Tibial artery (tissue), 4 donors: ENCODE data around the gene DHX35.
"Not testable (repeated sequence)": the region's sequence is repeated elsewhere in the genome, so short reads cannot be mapped to it uniquely, and the experiment has no call there.

ENCODE experiments used
- DNase-seq, 2 donors: peaks; one replicate each; pipeline ENCODE4 v3.0.0-alpha.2; 2019
- H3K27ac ChIP-seq, 2 donors: fragments of 200-600 bp; sonication (generic) in 1 of 2; 1 replicate in 1 of 2; 2 replicates in 1 of 2; pipeline ENCODE4 v1.5.1; 2018 to 2019; ENCODE audit warnings: mild to moderate bottlenecking in 1 of 2
- H3K27me3 ChIP-seq, 2 donors: fragments of 200-600 bp; sonication (generic) in 1 of 2; one replicate each; pipeline versions ENCODE4 v1.5.1 to v1.6.0; 2016 to 2019
- H3K36me3 ChIP-seq, 3 donors: fragments of 200-600 bp; sonication (generic) in 2 of 3; one replicate each; pipeline ENCODE4 v1.5.1; 2016 to 2019; ENCODE audit warnings: mild to moderate bottlenecking in 2 of 3
- H3K4me1 ChIP-seq, 4 donors: fragments of 200-600 bp; sonication (generic) in 2 of 4; 1 replicate in 3 of 4; 2 replicates in 1 of 4; pipeline ENCODE4 v1.5.1; 2016 to 2019
- H3K4me3 ChIP-seq, 2 donors: fragments of 200-600 bp; sonication (generic) in 1 of 2; 1 replicate in 1 of 2; 2 replicates in 1 of 2; pipeline ENCODE4 v1.5.1; 2018 to 2019; ENCODE audit warnings: mild to moderate bottlenecking in 2 of 2
- H3K9me3 ChIP-seq, 3 donors: fragments of 200-600 bp; sonication (generic) in 1 of 3; one replicate each; pipeline ENCODE4 v1.5.1; 2016 to 2019
- CTCF ChIP-seq, 2 experiments: fragments of 200-600 bp in 1 of 2; fragments of 450-650 bp in 1 of 2; IDR thresholded peaks; one replicate each; pipeline ENCODE4 v1.5.1; 2017 to 2019; ENCODE audit warnings: antibody characterized with exemption in 2 of 2, mild to moderate bottlenecking in 1 of 2, moderate library complexity in 1 of 2
- intact Hi-C: fragments of 100-400 bp; cut with DNase I; formaldehyde crosslinking; loops from one replicate; pipeline ENCODE4 v1.15.0; 2023; ENCODE audit warnings: low total_unique reads

DHX35 gene

DNA sequence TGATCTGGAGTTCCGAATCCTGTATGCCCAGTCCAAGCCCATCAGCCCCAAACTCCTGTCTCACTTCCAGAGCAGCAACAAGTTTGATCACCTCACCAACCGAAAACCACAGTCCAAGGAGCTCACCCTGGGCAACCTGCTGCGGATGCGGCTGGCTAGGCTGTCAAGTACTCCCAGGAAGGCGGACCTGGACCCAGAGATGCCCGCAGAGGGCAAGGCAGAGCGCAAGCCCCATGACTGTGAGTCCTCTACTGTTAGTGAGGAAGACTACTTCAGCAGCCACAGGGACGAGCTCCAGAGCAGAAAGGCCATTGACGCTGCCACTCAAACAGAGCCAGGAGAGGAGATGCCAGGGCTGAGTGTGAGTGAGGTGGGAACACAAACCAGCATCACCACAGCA lies 10.5 kb upstream of the DHX35 start:
- no peak for TF ChIP-seq CTCF (IDR thresholded peaks at IDR 0.05)
- DNase-seq: no peak
- Histone ChIP-seq H3K4me3 (no peak overlapping the region), H3K27me3 (no peaks in the 10 kb centered on the region), H3K27ac (no peak overlapping the region), H3K4me1 (no peaks in the 10 kb centered on the region), H3K36me3 (no peaks in the 10 kb centered on the region), H3K9me3 (no peaks in the 10 kb centered on the region)
- intact Hi-C loops: no loop called here

- TF ChIP-seq CTCF (IDR thresholded peaks at IDR 0.05): no peak
- Histone ChIP-seq H3K27ac (no peak overlapping the region), H3K4me1 (no peaks in the 10 kb centered on the region), H3K4me3 (no peak overlapping the region), H3K9me3 (no peaks in the 10 kb centered on the region), H3K27me3 (no peaks in the 10 kb centered on the region), H3K36me3 (no peaks in the 10 kb centered on the region)
- intact Hi-C loops: no loop called here
- no peak for DNase-seq
These were observed 10.0 kb upstream of the DHX35 start for GRCh38 chr20:38952153-38952552.

DNA sequence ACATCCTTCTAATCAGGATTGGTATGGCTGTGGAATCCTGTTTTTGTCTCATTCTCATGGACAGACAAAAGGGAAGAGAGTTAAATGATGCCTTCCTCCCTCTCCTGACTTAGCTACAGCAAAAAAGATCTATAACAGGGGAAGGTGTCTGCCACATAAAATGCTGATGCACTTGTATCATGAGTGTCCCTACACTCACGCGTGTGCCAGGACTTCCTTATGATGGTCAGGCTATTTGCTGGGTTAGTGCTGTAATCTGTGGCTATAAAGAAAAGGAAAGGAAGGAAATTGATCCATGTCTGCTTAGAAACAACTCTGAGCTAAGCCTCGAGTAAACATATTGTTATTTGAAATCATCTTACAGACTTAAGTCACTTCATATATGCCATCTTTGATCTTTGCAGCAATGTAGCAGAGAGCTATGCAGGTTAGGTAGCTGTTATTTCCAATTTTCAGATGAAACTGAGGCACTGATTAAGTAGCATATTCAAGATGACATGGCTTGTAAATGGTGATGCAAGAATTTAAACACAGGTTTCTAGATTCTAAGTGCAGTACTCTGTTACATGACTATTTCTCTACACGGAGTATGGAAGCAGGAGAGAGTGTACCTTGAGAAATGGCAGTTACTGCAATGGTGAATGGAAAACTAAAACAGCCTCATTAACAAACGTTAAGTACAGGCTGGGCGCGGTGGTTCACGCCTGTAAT lies 8.4 kb upstream of the DHX35 start:
- TF ChIP-seq CTCF (IDR thresholded peaks at IDR 0.05): no peak
- intact Hi-C loops: no loop called here
- DNase-seq: no peak
- Histone ChIP-seq H3K27ac (no peak overlapping the region), H3K9me3 (no peaks in the 10 kb centered on the region), H3K36me3 (no peaks in the 10 kb centered on the region), H3K4me3 (no peak overlapping the region), H3K4me1 (no peaks in the 10 kb centered on the region), H3K27me3 (no peaks in the 10 kb centered on the region)

DNA sequence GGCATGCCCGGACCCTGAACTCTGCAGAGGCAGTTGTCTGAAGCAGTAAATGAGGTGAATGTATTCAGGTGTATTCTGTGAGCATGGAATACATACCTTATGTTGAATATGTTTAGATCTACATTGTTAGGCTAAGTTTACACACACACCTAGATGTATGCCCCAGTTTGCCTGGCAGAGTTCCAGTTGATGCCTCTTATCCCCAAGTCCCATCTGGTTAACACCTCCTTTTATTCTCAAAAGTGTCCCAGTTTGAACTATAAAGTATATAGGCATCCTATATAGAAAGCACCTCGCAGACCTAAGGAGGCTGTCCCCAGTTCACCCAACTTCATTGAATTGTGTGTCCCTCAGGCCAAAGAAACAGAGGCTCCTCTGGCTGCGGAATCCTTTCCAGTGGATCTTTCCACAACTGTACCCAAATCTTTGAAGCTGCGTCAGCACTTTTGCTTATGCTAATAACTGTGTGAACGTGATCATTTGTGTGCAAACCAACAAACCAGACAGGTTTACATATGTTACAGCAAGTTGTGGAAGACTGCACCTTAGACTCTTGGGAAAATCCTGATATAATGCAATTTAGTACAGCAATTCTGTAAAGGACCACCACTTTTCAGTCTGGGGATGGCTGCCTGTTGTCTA lies 4.8 kb upstream of the DHX35 start:
- no peaks in the 10 kb centered on the region for H3K27me3 ChIP-seq
- H3K9me3 ChIP-seq: no peaks in the 10 kb centered on the region
- peaks cover 0 to 5% (median 0%) of the 10 kb centered on the region in 4 donors for H3K4me1 ChIP-seq
- no peak for TF ChIP-seq CTCF (IDR thresholded peaks at IDR 0.05)
- intact Hi-C loops: no loop called here
- no peak overlapping the region for H3K27ac ChIP-seq
- no peak overlapping the region for H3K4me3 ChIP-seq
- H3K36me3 ChIP-seq: no peaks in the 10 kb centered on the region
- no peak for DNase-seq

DNA sequence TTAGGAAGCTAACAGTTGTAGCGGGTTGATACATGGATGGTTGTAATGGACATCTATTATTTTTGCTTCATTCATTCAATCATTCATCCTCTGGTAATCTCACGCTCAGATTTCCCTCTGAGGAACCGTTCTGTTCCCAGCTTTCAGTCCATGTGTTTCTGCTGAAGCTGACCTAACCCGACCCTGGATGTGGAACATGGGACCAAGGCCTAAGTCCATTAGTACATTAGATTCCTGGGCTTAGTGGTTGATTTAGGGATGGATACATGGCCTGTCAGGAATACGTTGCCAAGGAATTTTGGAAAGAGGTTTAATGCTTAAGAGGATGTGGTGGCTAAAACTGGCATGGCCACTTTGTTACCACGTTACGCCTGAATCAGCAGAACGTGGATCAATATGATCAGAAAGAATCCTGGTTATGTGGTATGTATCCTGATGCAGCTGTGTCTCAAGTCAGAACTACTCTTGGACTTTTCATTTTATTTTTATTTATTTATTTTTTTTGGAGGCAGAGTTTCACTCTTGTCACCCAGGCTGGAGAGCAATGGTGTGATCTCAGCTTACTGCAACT lies 4.1 kb upstream of the DHX35 start:
- Histone ChIP-seq H3K9me3 (no peaks in the 10 kb centered on the region), H3K27ac (no peak overlapping the region), H3K36me3 (no peaks in the 10 kb centered on the region), H3K27me3 (no peaks in the 10 kb centered on the region), H3K4me3 (no peak overlapping the region), H3K4me1 (peaks cover 0 to 9% (median 4%) of the 10 kb centered on the region in 4 donors)
- no peak for TF ChIP-seq CTCF (IDR thresholded peaks at IDR 0.05)
- intact Hi-C loops: no loop called here
- DNase-seq: no peak

DNA sequence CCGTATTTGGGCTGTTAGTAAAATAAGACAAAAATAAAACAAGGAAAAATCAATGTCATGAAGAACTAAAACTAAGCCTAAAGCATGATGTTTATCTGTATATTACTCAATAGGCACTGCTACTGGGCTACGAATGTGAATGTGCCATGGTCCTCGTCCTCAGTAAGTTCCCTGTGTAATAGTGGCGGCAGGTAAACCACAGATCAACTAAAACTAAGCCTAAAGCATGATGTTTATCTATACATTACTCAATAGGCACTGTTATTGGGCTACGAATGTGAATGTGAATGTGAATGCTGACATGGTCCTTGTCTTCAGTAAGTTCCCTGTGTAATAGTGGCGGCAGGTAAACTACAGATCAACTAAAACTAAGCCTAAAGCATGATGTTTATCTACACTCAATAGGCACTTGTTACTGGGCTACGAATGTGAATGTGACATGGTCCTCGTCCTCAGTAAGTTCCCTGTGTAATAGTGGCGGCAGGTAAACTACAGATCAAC lies 1.9 kb upstream of the DHX35 start:
- not testable (repeated sequence) for H3K4me3 ChIP-seq, H3K36me3 ChIP-seq, DNase-seq, H3K27ac ChIP-seq, H3K27me3 ChIP-seq, H3K9me3 ChIP-seq
- intact Hi-C loops: loop anchor here (5.0 kb wide), 1 partner anchor 33 kb away; the partner anchor contains the start of gene FAM83D
- H3K4me1 ChIP-seq: peaks cover 0 to 16% (median 9%) of the 10 kb centered on the region in 4 donors
